GM12878 (cell line): ENCODE data around the gene APOBEC3H. TPM values are rescaled to one million over a fixed set of nuclear protein-coding genes. Genes with fewer than 3 reads are reported as not detected.

Source experiments
- CEBPB ChIP-seq, 2 experiments: fragments of 150-350 bp in 1 of 2; IDR thresholded peaks; 2 replicates each; pipeline ENCODE4 v1.6.1; 2012 to 2014; ENCODE audit warnings: low read depth in 2 of 2, low read length in 2 of 2, borderline replicate concordance in 1 of 2, inconsistent platforms in 1 of 2
- CREM ChIP-seq: IDR thresholded peaks from 2 replicates; pipeline ENCODE4 v1.6.1; 2014; ENCODE audit warnings: antibody characterized with exemption, low read depth
- EGR1 ChIP-seq, 2 experiments: IDR thresholded peaks; 1 replicate in 1 of 2; 2 replicates in 1 of 2; pipeline ENCODE4 v1.6.1; 2011 to 2012; ENCODE audit warnings: low read depth in 2 of 2, low read length in 2 of 2, borderline replicate concordance in 1 of 2, mild to moderate bottlenecking in 1 of 2, moderate library complexity in 1 of 2
- ETV6 ChIP-seq, 2 experiments: fragments of 450-650 bp in 1 of 2; IDR thresholded peaks in 1 of 2; conservative IDR thresholded peaks in 1 of 2; 2 replicates each; pipeline ENCODE4 v1.6.1; 2014; ENCODE audit warnings: antibody characterized with exemption in 1 of 2, borderline replicate concordance in 1 of 2, low read depth in 1 of 2, mild to moderate bottlenecking in 1 of 2, moderate library complexity in 1 of 2
- MEF2A ChIP-seq: IDR thresholded peaks from 2 replicates; pipeline ENCODE4 v1.6.1; 2011; ENCODE audit warnings: low read depth, mild to moderate bottlenecking, low read length, moderate library complexity; ENCODE audit not compliant: insufficient read depth
- MYC ChIP-seq: IDR thresholded peaks from 2 replicates; pipeline ENCODE4 v1.6.1; 2011; ENCODE audit warnings: mild to moderate bottlenecking, low read length, moderate library complexity, inconsistent platforms; ENCODE audit not compliant: insufficient read depth, insufficient replicate concordance, insufficient read length, severe bottlenecking
- RAD51 ChIP-seq: fragments of 450-650 bp; IDR thresholded peaks from 2 replicates; pipeline ENCODE4 v1.6.1; 2016; ENCODE audit warnings: moderate library complexity, mild to moderate bottlenecking, inconsistent platforms
- RELA ChIP-seq: fragments of 450-650 bp; IDR thresholded peaks from 2 replicates; pipeline ENCODE4 v1.8.0; 2014; ENCODE audit warnings: borderline replicate concordance; ENCODE audit not compliant: partially characterized antibody
- SMARCA5 ChIP-seq: fragments of 450-650 bp; IDR thresholded peaks from 2 replicates; pipeline ENCODE4 v1.6.1; 2017; ENCODE audit warnings: mild to moderate bottlenecking
- USF1 ChIP-seq: IDR thresholded peaks from 2 replicates; pipeline ENCODE4 v1.6.1; 2011; ENCODE audit warnings: borderline replicate concordance, low read depth, mild to moderate bottlenecking, moderate library complexity, mixed read lengths, low read length; ENCODE audit not compliant: insufficient read depth; ENCODE audit errors: extremely low read length
- ZBTB4 ChIP-seq: fragments of 450-650 bp; formaldehyde crosslinking; IDR thresholded peaks from 2 replicates; pipeline ENCODE4 v1.4.0; 2022; ENCODE audit warnings: mild to moderate bottlenecking, moderate library complexity
- ZSCAN29 ChIP-seq: fragments of 450-650 bp; IDR thresholded peaks from 2 replicates; pipeline ENCODE4 v1.6.1; 2017; ENCODE audit warnings: mild to moderate bottlenecking, moderate library complexity
- polyA plus RNA-seq, 11 experiments: library from polyadenylated mRNA; depleted of rRNA in 4 of 11; unstranded in 6 of 11; stranded (reverse) in 5 of 11; fragments of >200 nt; fragmentation: Nextera tagmentation in 4 of 11; fragmentation: Illumina TruSeq in 1 of 11; extraction: Ambion mirVana in 4 of 11; extraction: Trizol in 1 of 11; gene quantifications; 1 replicate in 1 of 11; 2 replicates in 10 of 11; pipeline versions ENCODE4 v1.2.1 to v1.2.3, GENCODE V29; 2011 to 2016; ENCODE audit warnings: inconsistent platforms in 2 of 11, missing spikeins in 2 of 11, low read depth in 1 of 11
- total RNA-seq, 4 experiments: library from RNA; depleted of rRNA in 3 of 4; stranded (reverse); fragments of >200 nt in 3 of 4; fragmentation: Illumina TruSeq in 1 of 4; extraction: Trizol in 1 of 4; gene quantifications; 2 replicates each; pipeline versions ENCODE4 v1.2.1 to v1.2.3, GENCODE V29; 2013 to 2021
- TF ChIP-seq, protein P1 (sequence below): fragments of 450-650 bp; IDR thresholded peaks from 2 replicates; pipeline ENCODE4 v1.6.1; 2017; ENCODE audit warnings: mild to moderate bottlenecking, low read depth, inconsistent platforms; ENCODE audit not compliant: poor library complexity, severe bottlenecking
- TF ChIP-seq, protein P2 (sequence below): fragments of 450-650 bp; IDR thresholded peaks from 2 replicates; pipeline ENCODE4 v1.6.1; 2017; ENCODE audit warnings: mild to moderate bottlenecking, moderate library complexity
- TF ChIP-seq, protein P3 (sequence below): IDR thresholded peaks from 2 replicates; pipeline ENCODE4 v1.6.1; 2012; ENCODE audit warnings: low read depth, low read length, improper control_type of control experiment

APOBEC3H gene
- total and polyA plus RNA-seq, 10 of the 15 experiments (the other 5 are each of a cell fraction or from before 2014, with no cell fraction given): 7.5 to 23.0 (median 14.8) TPM

DNA sequence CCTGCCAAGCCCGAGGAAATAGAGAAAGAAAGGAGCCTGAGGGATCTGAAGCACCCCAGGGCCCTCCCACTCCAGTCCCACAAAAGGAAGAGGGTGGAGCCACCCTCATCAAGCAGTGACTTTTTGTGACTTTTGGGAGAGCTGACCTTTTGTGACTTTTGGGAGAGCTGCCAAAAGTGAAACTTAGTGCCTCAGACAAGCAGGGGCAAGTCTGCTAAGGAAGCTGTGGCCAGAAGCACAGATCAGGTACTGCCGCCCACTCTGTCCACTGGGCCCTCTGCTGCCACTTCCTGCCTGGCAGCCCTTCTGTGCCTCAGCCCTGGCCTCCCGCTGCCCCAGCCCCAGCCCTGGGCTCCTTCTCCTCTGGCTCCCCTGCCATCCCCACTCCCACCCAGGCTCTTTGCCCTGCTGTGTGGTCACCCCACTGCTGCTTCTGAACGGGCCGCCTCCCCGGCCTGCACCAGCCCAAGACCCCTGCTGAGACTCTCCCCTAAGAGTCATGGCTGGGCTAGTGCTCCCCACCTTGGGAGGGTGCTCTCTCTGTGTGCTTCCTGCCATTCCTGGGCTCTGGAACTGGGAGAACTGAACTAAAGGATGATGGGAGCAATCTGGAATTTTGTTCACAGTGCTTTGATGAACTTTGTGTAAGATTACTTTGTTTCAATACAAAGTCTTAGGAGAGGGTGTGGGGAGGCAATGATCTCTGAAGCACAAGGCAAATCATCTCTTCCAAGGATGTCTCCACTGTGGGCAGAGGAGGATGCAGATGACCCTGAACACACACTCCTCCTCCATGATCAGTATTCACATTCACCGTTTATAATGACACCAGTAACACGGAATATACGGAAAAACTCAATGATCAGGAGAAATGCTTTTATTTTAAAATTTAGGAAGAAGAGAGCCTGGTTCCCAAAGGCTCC is at the start of gene APOBEC3H (continued):
- TF ChIP-seq MYC (no peak), RAD51 (no peak), USF1 (no peak), SMARCA5 (no peak), MEF2A (no peak), ZBTB4 (CRISPR knock-in tag) (no peak), ETV6 (conservative IDR thresholded peaks at IDR 0.05 in 1 of 2, IDR thresholded peaks at IDR 0.05 in 1 of 2; ENCODE audit: borderline replicate concordance in 1 of 2, low read depth in 1 of 2) (peak in 1 of 2 experiments; percentile 57; a peak in 1 of 4 replicates), CREM (peak; percentile 48; the same call in 1 of the 2 replicates), CEBPB (IDR thresholded peaks at IDR 0.05; ENCODE audit: borderline replicate concordance in 1 of 2, low read depth in 2 of 2, low read length in 2 of 2) (no peak), EGR1 (IDR thresholded peaks at IDR 0.05; ENCODE audit: borderline replicate concordance in 1 of 2, low read depth in 2 of 2, low read length in 2 of 2) (peak in 1 of 2 experiments; percentile 61; a peak in 1 of 3 replicates), ZSCAN29 (no peak), RELA (no peak)
- TF ChIP-seq, protein P1, sequence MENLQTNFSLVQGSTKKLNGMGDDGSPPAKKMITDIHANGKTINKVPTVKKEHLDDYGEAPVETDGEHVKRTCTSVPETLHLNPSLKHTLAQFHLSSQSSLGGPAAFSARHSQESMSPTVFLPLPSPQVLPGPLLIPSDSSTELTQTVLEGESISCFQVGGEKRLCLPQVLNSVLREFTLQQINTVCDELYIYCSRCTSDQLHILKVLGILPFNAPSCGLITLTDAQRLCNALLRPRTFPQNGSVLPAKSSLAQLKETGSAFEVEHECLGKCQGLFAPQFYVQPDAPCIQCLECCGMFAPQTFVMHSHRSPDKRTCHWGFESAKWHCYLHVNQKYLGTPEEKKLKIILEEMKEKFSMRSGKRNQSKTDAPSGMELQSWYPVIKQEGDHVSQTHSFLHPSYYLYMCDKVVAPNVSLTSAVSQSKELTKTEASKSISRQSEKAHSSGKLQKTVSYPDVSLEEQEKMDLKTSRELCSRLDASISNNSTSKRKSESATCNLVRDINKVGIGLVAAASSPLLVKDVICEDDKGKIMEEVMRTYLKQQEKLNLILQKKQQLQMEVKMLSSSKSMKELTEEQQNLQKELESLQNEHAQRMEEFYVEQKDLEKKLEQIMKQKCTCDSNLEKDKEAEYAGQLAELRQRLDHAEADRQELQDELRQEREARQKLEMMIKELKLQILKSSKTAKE: peak; percentile 62
- TF ChIP-seq, protein P2, sequence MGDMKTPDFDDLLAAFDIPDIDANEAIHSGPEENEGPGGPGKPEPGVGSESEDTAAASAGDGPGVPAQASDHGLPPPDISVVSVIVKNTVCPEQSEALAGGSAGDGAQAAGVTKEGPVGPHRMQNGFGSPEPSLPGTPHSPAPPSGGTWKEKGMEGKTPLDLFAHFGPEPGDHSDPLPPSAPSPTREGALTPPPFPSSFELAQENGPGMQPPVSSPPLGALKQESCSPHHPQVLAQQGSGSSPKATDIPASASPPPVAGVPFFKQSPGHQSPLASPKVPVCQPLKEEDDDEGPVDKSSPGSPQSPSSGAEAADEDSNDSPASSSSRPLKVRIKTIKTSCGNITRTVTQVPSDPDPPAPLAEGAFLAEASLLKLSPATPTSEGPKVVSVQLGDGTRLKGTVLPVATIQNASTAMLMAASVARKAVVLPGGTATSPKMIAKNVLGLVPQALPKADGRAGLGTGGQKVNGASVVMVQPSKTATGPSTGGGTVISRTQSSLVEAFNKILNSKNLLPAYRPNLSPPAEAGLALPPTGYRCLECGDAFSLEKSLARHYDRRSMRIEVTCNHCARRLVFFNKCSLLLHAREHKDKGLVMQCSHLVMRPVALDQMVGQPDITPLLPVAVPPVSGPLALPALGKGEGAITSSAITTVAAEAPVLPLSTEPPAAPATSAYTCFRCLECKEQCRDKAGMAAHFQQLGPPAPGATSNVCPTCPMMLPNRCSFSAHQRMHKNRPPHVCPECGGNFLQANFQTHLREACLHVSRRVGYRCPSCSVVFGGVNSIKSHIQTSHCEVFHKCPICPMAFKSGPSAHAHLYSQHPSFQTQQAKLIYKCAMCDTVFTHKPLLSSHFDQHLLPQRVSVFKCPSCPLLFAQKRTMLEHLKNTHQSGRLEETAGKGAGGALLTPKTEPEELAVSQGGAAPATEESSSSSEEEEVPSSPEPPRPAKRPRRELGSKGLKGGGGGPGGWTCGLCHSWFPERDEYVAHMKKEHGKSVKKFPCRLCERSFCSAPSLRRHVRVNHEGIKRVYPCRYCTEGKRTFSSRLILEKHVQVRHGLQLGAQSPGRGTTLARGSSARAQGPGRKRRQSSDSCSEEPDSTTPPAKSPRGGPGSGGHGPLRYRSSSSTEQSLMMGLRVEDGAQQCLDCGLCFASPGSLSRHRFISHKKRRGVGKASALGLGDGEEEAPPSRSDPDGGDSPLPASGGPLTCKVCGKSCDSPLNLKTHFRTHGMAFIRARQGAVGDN: peak; percentile 68; the same call in 1 of the 2 replicates
- TF ChIP-seq, protein P3, sequence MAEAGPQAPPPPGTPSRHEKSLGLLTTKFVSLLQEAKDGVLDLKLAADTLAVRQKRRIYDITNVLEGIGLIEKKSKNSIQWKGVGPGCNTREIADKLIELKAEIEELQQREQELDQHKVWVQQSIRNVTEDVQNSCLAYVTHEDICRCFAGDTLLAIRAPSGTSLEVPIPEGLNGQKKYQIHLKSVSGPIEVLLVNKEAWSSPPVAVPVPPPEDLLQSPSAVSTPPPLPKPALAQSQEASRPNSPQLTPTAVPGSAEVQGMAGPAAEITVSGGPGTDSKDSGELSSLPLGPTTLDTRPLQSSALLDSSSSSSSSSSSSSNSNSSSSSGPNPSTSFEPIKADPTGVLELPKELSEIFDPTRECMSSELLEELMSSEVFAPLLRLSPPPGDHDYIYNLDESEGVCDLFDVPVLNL: no peak
